GM12865 (cell line): ENCODE results near the gene FOXR1.

Experiments used
- DNase-seq: peaks from one replicate; pipeline ENCODE4 v3.0.0; 2010; ENCODE audit warnings: low read depth
- H3K4me3 ChIP-seq: 2 replicates; pipeline ENCODE4 v1.5.1; 2011; ENCODE audit warnings: mild to moderate bottlenecking, low read depth, low read length, control low read depth
- CTCF ChIP-seq: IDR thresholded peaks from 2 replicates; pipeline ENCODE4 v1.5.1; 2011; ENCODE audit warnings: low read length, control low read depth, low read depth, inconsistent platforms; ENCODE audit not compliant: insufficient read depth; ENCODE audit errors: missing control alignments

Gene FOXR1

GRCh38 chr11:119027561-119028345 is 56.2 kb downstream of the FOXR1 start:
- no peak for DNase-seq
- H3K4me3 ChIP-seq: no peak overlapping the region
- TF ChIP-seq CTCF: no peak

- no peak for TF ChIP-seq CTCF
- no peak for DNase-seq
- no peak overlapping the region for H3K4me3 ChIP-seq
Observed at GRCh38 chr11:119028346-119029068, 56.9 kb downstream of the FOXR1 start.

- H3K4me3 ChIP-seq: no peak overlapping the region
Observed at GRCh38 chr11:119029069-119029339, 57.4 kb downstream of the FOXR1 start.

GRCh38 chr11:119029340-119030028 is 57.9 kb downstream of the FOXR1 start:
- TF ChIP-seq CTCF: no peak
- DNase-seq: peak; percentile 28
- peak overlapping the region; percentile 99 for H3K4me3 ChIP-seq

More at GRCh38 chr11:119029069-119029339, 57.4 kb downstream of the FOXR1 start:
- TF ChIP-seq CTCF: no peak
- DNase-seq: no peak

GRCh38 chr11:119030029-119030328 is 58.4 kb downstream of the FOXR1 start:
- peak overlapping the region; percentile 99 for H3K4me3 ChIP-seq
- no peak for TF ChIP-seq CTCF
- DNase-seq: no peak

GRCh38 chr11:119030329-119031047 is 58.9 kb downstream of the FOXR1 start, which contains the start of gene SLC37A4:
SLC37A4 (minus strand) TSS chr11:119030877.
- peak within 1 kb of the TSS; percentile 99 for H3K4me3 ChIP-seq
- TF ChIP-seq CTCF: peak; percentile 93
- peak; percentile 99 for DNase-seq
